WTC11 (cell line): Measurements from ENCODE around the gene PAIP2B. TPM values are rescaled to one million over a fixed set of nuclear protein-coding genes. Genes with fewer than 3 reads are reported as not detected.

ENCODE experiments used
- ATAC-seq: fragments of 200-7000 bp; cut with Tn5 transposase; 2 replicates; pipeline ENCODE4 v1.10.0; 2021; ENCODE audit warnings: mild to moderate bottlenecking, moderate library complexity
- CTCF ChIA-PET: fragments of 300-600 bp; sonication (Branson Sonifier 250); formaldehyde crosslinking; loops from one replicate; lab custom pipeline; 2021; ENCODE audit warnings: antibody characterized with exemption; lab: Charles Lee
- POLR2A ChIA-PET: fragments of 350-600 bp; sonication (Branson Sonifier 250); formaldehyde crosslinking; loops from one replicate; lab custom pipeline; 2021; ENCODE audit warnings: antibody characterized with exemption; lab: Charles Lee
- DNase-seq: peaks from one replicate; pipeline ENCODE4 v3.0.0; 2021; ENCODE audit warnings: low spot score
- H3K27ac Mint-ChIP-seq: 2 replicates; pipeline ENCODE4 v1.8.0; 2021; ENCODE audit warnings: mixed read lengths
- H3K27me3 Mint-ChIP-seq: 2 replicates; pipeline ENCODE4 v1.8.0; 2021; ENCODE audit warnings: low read depth, mild to moderate bottlenecking, moderate library complexity, mixed read lengths
- H3K36me3 Mint-ChIP-seq: 2 replicates; pipeline ENCODE4 v1.8.0; 2021; ENCODE audit warnings: mixed read lengths
- H3K4me1 Mint-ChIP-seq: 2 replicates; pipeline ENCODE4 v1.8.0; 2022; ENCODE audit warnings: mixed read lengths
- H3K4me3 Mint-ChIP-seq: 2 replicates; pipeline ENCODE4 v1.8.0; 2021; ENCODE audit warnings: mild to moderate bottlenecking, moderate library complexity, mixed read lengths
- H3K9me3 Mint-ChIP-seq: 2 replicates; pipeline ENCODE4 v1.8.0; 2021; ENCODE audit warnings: mixed read lengths
- CBFB ChIP-seq: sonication (generic); formaldehyde crosslinking; IDR thresholded peaks from 2 replicates; pipeline ENCODE4 v1.8.1; 2022; ENCODE audit warnings: mild to moderate bottlenecking, low read depth, missing genetic modification reagents
- CREB1 ChIP-seq: sonication (generic); formaldehyde crosslinking; IDR thresholded peaks from 2 replicates; pipeline ENCODE4 v1.8.0; 2023; ENCODE audit warnings: mild to moderate bottlenecking, missing genetic modification reagents
- ESRRA ChIP-seq: sonication (generic); formaldehyde crosslinking; IDR thresholded peaks from 2 replicates; pipeline ENCODE4 v1.8.1; 2022; ENCODE audit warnings: mild to moderate bottlenecking, missing genetic modification reagents, borderline replicate concordance
- GRHL2 ChIP-seq: fragments of 250-450 bp; sonication (Bioruptor Pico); IDR thresholded peaks from 2 replicates; pipeline ENCODE4 v1.8.0; 2022; ENCODE audit warnings: mild to moderate bottlenecking, moderate library complexity; ENCODE audit not compliant: insufficient replicate concordance, severe bottlenecking
- KAT7 ChIP-seq: sonication (generic); formaldehyde crosslinking; IDR thresholded peaks from 2 replicates; pipeline ENCODE4 v1.8.1; 2023; ENCODE audit warnings: missing genetic modification reagents, mild to moderate bottlenecking, borderline replicate concordance
- NR1H2 ChIP-seq: sonication (generic); formaldehyde crosslinking; IDR thresholded peaks from 2 replicates; pipeline ENCODE4 v1.9.0; 2021; ENCODE audit warnings: mild to moderate bottlenecking, moderate library complexity, missing genetic modification reagents
- NR2C2 ChIP-seq: sonication (generic); formaldehyde crosslinking; IDR thresholded peaks from 2 replicates; pipeline ENCODE4 v1.8.0; 2022; ENCODE audit warnings: mild to moderate bottlenecking, missing genetic modification reagents
- SMAD3 ChIP-seq: sonication (generic); formaldehyde crosslinking; IDR thresholded peaks from 2 replicates; pipeline ENCODE4 v1.8.0; 2022; ENCODE audit warnings: missing genetic modification reagents, mild to moderate bottlenecking, borderline replicate concordance
- SOX15 ChIP-seq: fragments of 250-450 bp; sonication (Bioruptor Pico); IDR thresholded peaks from 2 replicates; pipeline ENCODE4 v1.9.0; 2021; ENCODE audit warnings: mild to moderate bottlenecking
- SP1 ChIP-seq: sonication (generic); formaldehyde crosslinking; conservative IDR thresholded peaks from 2 replicates; pipeline ENCODE4 v1.8.1; 2022; ENCODE audit warnings: missing genetic modification reagents
- TEAD1 ChIP-seq: sonication (generic); formaldehyde crosslinking; IDR thresholded peaks from 2 replicates; pipeline ENCODE4 v1.8.0; 2022; ENCODE audit warnings: mild to moderate bottlenecking, missing genetic modification reagents
- TP53 ChIP-seq: sonication (generic); formaldehyde crosslinking; IDR thresholded peaks from 2 replicates; pipeline ENCODE4 v1.8.1; 2023; ENCODE audit warnings: mild to moderate bottlenecking, missing genetic modification reagents
- ZBTB21 ChIP-seq: sonication (generic); formaldehyde crosslinking; IDR thresholded peaks from 2 replicates; pipeline ENCODE4 v1.8.1; 2023; ENCODE audit warnings: mild to moderate bottlenecking, missing genetic modification reagents, borderline replicate concordance
- ZNF138 ChIP-seq: sonication (generic); formaldehyde crosslinking; conservative IDR thresholded peaks from 2 replicates; pipeline ENCODE4 v1.8.1; 2022; ENCODE audit warnings: mild to moderate bottlenecking, moderate library complexity, missing genetic modification reagents
- ZNF232 ChIP-seq: sonication (generic); formaldehyde crosslinking; IDR thresholded peaks from 2 replicates; pipeline ENCODE4 v1.8.0; 2022; ENCODE audit warnings: mild to moderate bottlenecking, missing genetic modification reagents
- ZNF396 ChIP-seq: fragments of 250-450 bp; sonication (Bioruptor Pico); IDR thresholded peaks from 2 replicates; pipeline ENCODE4 v1.8.0; 2021; ENCODE audit warnings: mild to moderate bottlenecking, moderate library complexity, borderline replicate concordance
- ZNF416 ChIP-seq: fragments of 250-450 bp; sonication (Bioruptor Pico); IDR thresholded peaks from 2 replicates; pipeline ENCODE4 v1.9.0; 2021; ENCODE audit warnings: mild to moderate bottlenecking, inconsistent platforms
- total RNA-seq: library from RNA; stranded (reverse); gene quantifications from 3 replicates; pipeline ENCODE4 v1.2.3, GENCODE V29; 2021
- TF ChIP-seq, protein P1 (sequence below): sonication (generic); formaldehyde crosslinking; IDR thresholded peaks from 2 replicates; pipeline ENCODE4 v1.8.1; 2022; ENCODE audit warnings: mild to moderate bottlenecking, moderate library complexity, missing genetic modification reagents
- TF ChIP-seq, protein P2 (sequence below): sonication (generic); formaldehyde crosslinking; IDR thresholded peaks from 2 replicates; pipeline ENCODE4 v1.8.0; 2022; ENCODE audit warnings: mild to moderate bottlenecking, missing genetic modification reagents
- TF ChIP-seq, protein P3 (sequence below): sonication (generic); formaldehyde crosslinking; IDR thresholded peaks from 2 replicates; pipeline ENCODE4 v1.8.0; 2023; ENCODE audit warnings: mild to moderate bottlenecking, missing genetic modification reagents
- TF ChIP-seq, protein P4 (sequence below): fragments of 250-450 bp; sonication (Bioruptor Pico); IDR thresholded peaks from 2 replicates; pipeline ENCODE4 v1.9.0; 2021; ENCODE audit warnings: mild to moderate bottlenecking

PAIP2B gene
- total RNA-seq, 1 experiment from 2014 or later: 19.3 TPM

DNA sequence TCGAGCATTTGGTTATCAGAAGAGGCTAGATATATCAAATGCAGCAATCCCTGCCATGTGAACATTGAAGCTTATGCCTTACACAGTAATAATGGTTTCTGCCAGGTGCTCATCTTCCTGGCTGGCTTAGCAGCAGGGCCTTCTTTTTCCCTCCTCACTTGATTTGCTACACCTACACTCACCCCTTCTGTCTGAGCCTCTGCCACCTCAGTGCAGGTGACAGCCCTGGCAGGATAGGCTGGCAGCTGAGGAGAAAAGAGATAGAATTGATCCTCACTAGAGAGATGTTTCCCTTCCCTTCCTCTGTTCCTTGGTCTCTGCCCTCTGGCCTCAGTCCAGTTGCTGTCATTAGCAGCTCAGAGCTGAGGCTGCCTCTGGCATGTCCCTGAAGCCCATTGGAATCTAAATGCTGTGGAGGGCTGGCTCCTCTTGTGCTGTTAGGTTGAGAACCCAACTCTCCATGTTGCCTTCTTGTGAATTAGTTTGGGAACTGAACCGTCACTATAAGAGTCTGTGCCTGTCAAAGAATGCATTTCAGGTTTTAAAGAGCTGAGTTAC, 78.3 kb downstream of the PAIP2B start:
- peaks cover 58% of the 10 kb centered on the region for H3K36me3 Mint-ChIP-seq
- TF ChIP-seq, protein P1, sequence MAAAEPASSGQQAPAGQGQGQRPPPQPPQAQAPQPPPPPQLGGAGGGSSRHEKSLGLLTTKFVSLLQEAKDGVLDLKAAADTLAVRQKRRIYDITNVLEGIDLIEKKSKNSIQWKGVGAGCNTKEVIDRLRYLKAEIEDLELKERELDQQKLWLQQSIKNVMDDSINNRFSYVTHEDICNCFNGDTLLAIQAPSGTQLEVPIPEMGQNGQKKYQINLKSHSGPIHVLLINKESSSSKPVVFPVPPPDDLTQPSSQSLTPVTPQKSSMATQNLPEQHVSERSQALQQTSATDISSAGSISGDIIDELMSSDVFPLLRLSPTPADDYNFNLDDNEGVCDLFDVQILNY: no peak
- TF ChIP-seq ZNF138: no peak
- no peak for TF ChIP-seq KAT7 (CRISPR knock-in tag)
- TF ChIP-seq ZNF416: no peak
- no peak for TF ChIP-seq ZBTB21 (CRISPR knock-in tag)
- TF ChIP-seq TEAD1 (CRISPR knock-in tag): no peak
- TF ChIP-seq, protein P2, sequence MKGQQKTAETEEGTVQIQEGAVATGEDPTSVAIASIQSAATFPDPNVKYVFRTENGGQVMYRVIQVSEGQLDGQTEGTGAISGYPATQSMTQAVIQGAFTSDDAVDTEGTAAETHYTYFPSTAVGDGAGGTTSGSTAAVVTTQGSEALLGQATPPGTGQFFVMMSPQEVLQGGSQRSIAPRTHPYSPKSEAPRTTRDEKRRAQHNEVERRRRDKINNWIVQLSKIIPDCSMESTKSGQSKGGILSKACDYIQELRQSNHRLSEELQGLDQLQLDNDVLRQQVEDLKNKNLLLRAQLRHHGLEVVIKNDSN (CRISPR knock-in tag): no peak
- no peaks in the 10 kb centered on the region for H3K9me3 Mint-ChIP-seq
- H3K27ac Mint-ChIP-seq: no peak overlapping the region
- no peaks in the 10 kb centered on the region for H3K4me1 Mint-ChIP-seq
- ChIA-PET POLR2A (no interaction called here), CTCF (interaction anchor here (0.9 to 1.3 kb wide), 3 partner anchors 147 to 312 kb away, joined by 3 to 4 read pairs (median 3); no protein-coding TSS in a partner anchor)
- no peak for DNase-seq
- no peak overlapping the region for H3K4me3 Mint-ChIP-seq
- H3K27me3 Mint-ChIP-seq: no peaks in the 10 kb centered on the region
- no peak for ATAC-seq

DNA sequence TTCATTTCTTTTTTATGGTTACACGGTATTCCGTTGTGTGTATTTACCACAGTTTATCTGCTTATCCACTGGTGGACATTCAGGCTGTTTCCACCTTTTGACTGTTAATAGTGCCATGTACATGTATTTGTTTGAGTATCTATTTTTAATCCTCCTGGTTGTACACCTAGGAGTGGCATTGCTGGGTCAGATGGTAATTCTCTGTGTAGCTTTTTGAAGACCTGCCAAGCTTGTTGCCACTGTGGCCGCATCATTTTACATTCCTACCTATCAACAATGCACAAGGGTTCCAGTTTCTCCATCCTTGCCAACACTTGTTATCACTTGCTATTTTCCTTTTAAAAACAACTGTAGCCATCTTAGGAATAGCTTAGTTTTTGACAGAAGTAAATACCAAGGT, 83.1 kb downstream of the PAIP2B start:
- Mint-ChIP-seq H3K4me1 (no peaks in the 10 kb centered on the region), H3K4me3 (no peak overlapping the region), H3K9me3 (no peaks in the 10 kb centered on the region), H3K27me3 (no peaks in the 10 kb centered on the region), H3K36me3 (peaks cover 80% of the 10 kb centered on the region), H3K27ac (no peak overlapping the region)
- CTCF ChIA-PET: interaction anchor here (1.0 to 1.4 kb wide), 3 partner anchors 11 to 43 kb away, joined by 3 read pairs; no protein-coding TSS in a partner anchor
- POLR2A ChIA-PET: no interaction called here
- ATAC-seq (no peak), DNase-seq (no peak)
- TF ChIP-seq SMAD3 (CRISPR knock-in tag) (no peak), GRHL2 (CRISPR knock-in tag) (no peak), ZNF396 (CRISPR knock-in tag) (no peak), ESRRA (CRISPR knock-in tag) (no peak), ZNF232 (CRISPR knock-in tag) (no peak), CREB1 (no peak), SP1 (CRISPR knock-in tag) (no peak), SOX15 (CRISPR knock-in tag) (no peak), CBFB (CRISPR knock-in tag) (no peak), TP53 (CRISPR knock-in tag) (no peak), TEAD1 (CRISPR knock-in tag) (no peak), NR2C2 (CRISPR knock-in tag) (no peak), NR1H2 (CRISPR knock-in tag) (no peak)
- TF ChIP-seq, protein P3, sequence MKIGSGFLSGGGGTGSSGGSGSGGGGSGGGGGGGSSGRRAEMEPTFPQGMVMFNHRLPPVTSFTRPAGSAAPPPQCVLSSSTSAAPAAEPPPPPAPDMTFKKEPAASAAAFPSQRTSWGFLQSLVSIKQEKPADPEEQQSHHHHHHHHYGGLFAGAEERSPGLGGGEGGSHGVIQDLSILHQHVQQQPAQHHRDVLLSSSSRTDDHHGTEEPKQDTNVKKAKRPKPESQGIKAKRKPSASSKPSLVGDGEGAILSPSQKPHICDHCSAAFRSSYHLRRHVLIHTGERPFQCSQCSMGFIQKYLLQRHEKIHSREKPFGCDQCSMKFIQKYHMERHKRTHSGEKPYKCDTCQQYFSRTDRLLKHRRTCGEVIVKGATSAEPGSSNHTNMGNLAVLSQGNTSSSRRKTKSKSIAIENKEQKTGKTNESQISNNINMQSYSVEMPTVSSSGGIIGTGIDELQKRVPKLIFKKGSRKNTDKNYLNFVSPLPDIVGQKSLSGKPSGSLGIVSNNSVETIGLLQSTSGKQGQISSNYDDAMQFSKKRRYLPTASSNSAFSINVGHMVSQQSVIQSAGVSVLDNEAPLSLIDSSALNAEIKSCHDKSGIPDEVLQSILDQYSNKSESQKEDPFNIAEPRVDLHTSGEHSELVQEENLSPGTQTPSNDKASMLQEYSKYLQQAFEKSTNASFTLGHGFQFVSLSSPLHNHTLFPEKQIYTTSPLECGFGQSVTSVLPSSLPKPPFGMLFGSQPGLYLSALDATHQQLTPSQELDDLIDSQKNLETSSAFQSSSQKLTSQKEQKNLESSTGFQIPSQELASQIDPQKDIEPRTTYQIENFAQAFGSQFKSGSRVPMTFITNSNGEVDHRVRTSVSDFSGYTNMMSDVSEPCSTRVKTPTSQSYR: no peak
- TF ChIP-seq, protein P4, sequence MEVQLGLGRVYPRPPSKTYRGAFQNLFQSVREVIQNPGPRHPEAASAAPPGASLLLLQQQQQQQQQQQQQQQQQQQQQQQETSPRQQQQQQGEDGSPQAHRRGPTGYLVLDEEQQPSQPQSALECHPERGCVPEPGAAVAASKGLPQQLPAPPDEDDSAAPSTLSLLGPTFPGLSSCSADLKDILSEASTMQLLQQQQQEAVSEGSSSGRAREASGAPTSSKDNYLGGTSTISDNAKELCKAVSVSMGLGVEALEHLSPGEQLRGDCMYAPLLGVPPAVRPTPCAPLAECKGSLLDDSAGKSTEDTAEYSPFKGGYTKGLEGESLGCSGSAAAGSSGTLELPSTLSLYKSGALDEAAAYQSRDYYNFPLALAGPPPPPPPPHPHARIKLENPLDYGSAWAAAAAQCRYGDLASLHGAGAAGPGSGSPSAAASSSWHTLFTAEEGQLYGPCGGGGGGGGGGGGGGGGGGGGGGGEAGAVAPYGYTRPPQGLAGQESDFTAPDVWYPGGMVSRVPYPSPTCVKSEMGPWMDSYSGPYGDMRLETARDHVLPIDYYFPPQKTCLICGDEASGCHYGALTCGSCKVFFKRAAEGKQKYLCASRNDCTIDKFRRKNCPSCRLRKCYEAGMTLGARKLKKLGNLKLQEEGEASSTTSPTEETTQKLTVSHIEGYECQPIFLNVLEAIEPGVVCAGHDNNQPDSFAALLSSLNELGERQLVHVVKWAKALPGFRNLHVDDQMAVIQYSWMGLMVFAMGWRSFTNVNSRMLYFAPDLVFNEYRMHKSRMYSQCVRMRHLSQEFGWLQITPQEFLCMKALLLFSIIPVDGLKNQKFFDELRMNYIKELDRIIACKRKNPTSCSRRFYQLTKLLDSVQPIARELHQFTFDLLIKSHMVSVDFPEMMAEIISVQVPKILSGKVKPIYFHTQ (CRISPR knock-in tag): no peak
